Measurements from ENCODE around the gene DRC7.

The DRC7 gene

GRCh38 chr16:57653936-57654335 is 40.7 kb upstream of the DRC7 start:
- H3K27ac Mint-ChIP-seq: no peak overlapping the region
- H3K4me3 Mint-ChIP-seq: no peak overlapping the region
- H3K27me3 Mint-ChIP-seq (ENCODE audit: low read depth): no peaks in the 10 kb centered on the region
- no peaks in the 10 kb centered on the region for H3K9me3 Mint-ChIP-seq
- H3K4me1 Mint-ChIP-seq (ENCODE audit: low read depth): peaks cover 14% of the 10 kb centered on the region
- H3K36me3 Mint-ChIP-seq (ENCODE audit: low read depth): no peaks in the 10 kb centered on the region

- Mint-ChIP-seq H3K36me3 (ENCODE audit: low read depth) (no peaks in the 10 kb centered on the region), H3K27ac (no peak overlapping the region), H3K4me1 (ENCODE audit: low read depth) (peaks cover 9% of the 10 kb centered on the region), H3K4me3 (no peak overlapping the region), H3K27me3 (ENCODE audit: low read depth) (no peaks in the 10 kb centered on the region), H3K9me3 (no peaks in the 10 kb centered on the region)
Observed at GRCh38 chr16:57656342-57656955, 38.2 kb upstream of the DRC7 start.

GRCh38 chr16:57657228-57657627 is 37.4 kb upstream of the DRC7 start:
- H3K9me3 Mint-ChIP-seq: no peaks in the 10 kb centered on the region
- H3K27ac Mint-ChIP-seq: no peak overlapping the region
- H3K4me3 Mint-ChIP-seq: no peak overlapping the region
- no peaks in the 10 kb centered on the region for H3K36me3 Mint-ChIP-seq (ENCODE audit: low read depth)
- H3K4me1 Mint-ChIP-seq (ENCODE audit: low read depth): peaks cover 2% of the 10 kb centered on the region
- no peaks in the 10 kb centered on the region for H3K27me3 Mint-ChIP-seq (ENCODE audit: low read depth)

- peaks cover 2% of the 10 kb centered on the region for H3K4me1 Mint-ChIP-seq (ENCODE audit: low read depth)
- H3K4me3 Mint-ChIP-seq: no peak overlapping the region
- H3K36me3 Mint-ChIP-seq (ENCODE audit: low read depth): no peaks in the 10 kb centered on the region
- no peaks in the 10 kb centered on the region for H3K9me3 Mint-ChIP-seq
- no peak overlapping the region for H3K27ac Mint-ChIP-seq
- H3K27me3 Mint-ChIP-seq (ENCODE audit: low read depth): no peaks in the 10 kb centered on the region
Observed at GRCh38 chr16:57658130-57658877, 36.3 kb upstream of the DRC7 start.

- Mint-ChIP-seq H3K4me1 (ENCODE audit: low read depth) (peaks cover 2% of the 10 kb centered on the region), H3K27me3 (ENCODE audit: low read depth) (no peaks in the 10 kb centered on the region), H3K9me3 (no peaks in the 10 kb centered on the region), H3K27ac (no peak overlapping the region), H3K4me3 (no peak overlapping the region), H3K36me3 (ENCODE audit: low read depth) (no peaks in the 10 kb centered on the region)
Observed at GRCh38 chr16:57658878-57659674, 35.5 kb upstream of the DRC7 start.

- no peak overlapping the region for H3K27ac Mint-ChIP-seq
- H3K36me3 Mint-ChIP-seq (ENCODE audit: low read depth): no peaks in the 10 kb centered on the region
- H3K9me3 Mint-ChIP-seq: no peaks in the 10 kb centered on the region
- no peak overlapping the region for H3K4me3 Mint-ChIP-seq
- H3K27me3 Mint-ChIP-seq (ENCODE audit: low read depth): no peaks in the 10 kb centered on the region
- H3K4me1 Mint-ChIP-seq (ENCODE audit: low read depth): peaks cover 2% of the 10 kb centered on the region
Observed at GRCh38 chr16:57660715-57661463, 33.7 kb upstream of the DRC7 start.

GRCh38 chr16:57661510-57661909 is 33.1 kb upstream of the DRC7 start:
- Mint-ChIP-seq H3K27me3 (ENCODE audit: low read depth) (no peaks in the 10 kb centered on the region), H3K36me3 (ENCODE audit: low read depth) (no peaks in the 10 kb centered on the region), H3K4me3 (no peak overlapping the region), H3K4me1 (ENCODE audit: low read depth) (no peaks in the 10 kb centered on the region), H3K9me3 (no peaks in the 10 kb centered on the region), H3K27ac (no peak overlapping the region)

GRCh38 chr16:57661936-57662906 is 32.4 kb upstream of the DRC7 start:
- Mint-ChIP-seq H3K27me3 (ENCODE audit: low read depth) (no peaks in the 10 kb centered on the region), H3K9me3 (no peaks in the 10 kb centered on the region), H3K36me3 (ENCODE audit: low read depth) (no peaks in the 10 kb centered on the region), H3K27ac (no peak overlapping the region), H3K4me3 (no peak overlapping the region), H3K4me1 (ENCODE audit: low read depth) (no peaks in the 10 kb centered on the region)

- no peak overlapping the region for H3K4me3 Mint-ChIP-seq
- no peaks in the 10 kb centered on the region for H3K27me3 Mint-ChIP-seq (ENCODE audit: low read depth)
- no peak overlapping the region for H3K27ac Mint-ChIP-seq
- H3K9me3 Mint-ChIP-seq: no peaks in the 10 kb centered on the region
- H3K36me3 Mint-ChIP-seq (ENCODE audit: low read depth): no peaks in the 10 kb centered on the region
- no peaks in the 10 kb centered on the region for H3K4me1 Mint-ChIP-seq (ENCODE audit: low read depth)
Observed at GRCh38 chr16:57663436-57663835, 31.2 kb upstream of the DRC7 start.

- Mint-ChIP-seq H3K4me3 (no peak overlapping the region), H3K27ac (no peak overlapping the region), H3K27me3 (ENCODE audit: low read depth) (no peaks in the 10 kb centered on the region), H3K9me3 (no peaks in the 10 kb centered on the region), H3K36me3 (ENCODE audit: low read depth) (no peaks in the 10 kb centered on the region), H3K4me1 (ENCODE audit: low read depth) (no peaks in the 10 kb centered on the region)
Observed at GRCh38 chr16:57663917-57664661, 30.5 kb upstream of the DRC7 start.

GRCh38 chr16:57664662-57665025 is 30.0 kb upstream of the DRC7 start:
- H3K27me3 Mint-ChIP-seq (ENCODE audit: low read depth): peaks cover 2% of the 10 kb centered on the region
- H3K4me3 Mint-ChIP-seq: no peak overlapping the region
- H3K4me1 Mint-ChIP-seq (ENCODE audit: low read depth): no peaks in the 10 kb centered on the region
- no peak overlapping the region for H3K27ac Mint-ChIP-seq
- no peaks in the 10 kb centered on the region for H3K36me3 Mint-ChIP-seq (ENCODE audit: low read depth)
- H3K9me3 Mint-ChIP-seq: no peaks in the 10 kb centered on the region

GRCh38 chr16:57665541-57665940 is 29.1 kb upstream of the DRC7 start:
- no peaks in the 10 kb centered on the region for H3K36me3 Mint-ChIP-seq (ENCODE audit: low read depth)
- H3K4me1 Mint-ChIP-seq (ENCODE audit: low read depth): no peaks in the 10 kb centered on the region
- no peak overlapping the region for H3K27ac Mint-ChIP-seq
- no peaks in the 10 kb centered on the region for H3K9me3 Mint-ChIP-seq
- no peak overlapping the region for H3K4me3 Mint-ChIP-seq
- peaks cover 7% of the 10 kb centered on the region for H3K27me3 Mint-ChIP-seq (ENCODE audit: low read depth)

GRCh38 chr16:57666353-57667047 is 28.1 kb upstream of the DRC7 start:
- Mint-ChIP-seq H3K27me3 (ENCODE audit: low read depth) (peaks cover 13% of the 10 kb centered on the region), H3K4me1 (ENCODE audit: low read depth) (no peaks in the 10 kb centered on the region), H3K36me3 (ENCODE audit: low read depth) (no peaks in the 10 kb centered on the region), H3K9me3 (no peaks in the 10 kb centered on the region), H3K4me3 (no peak overlapping the region), H3K27ac (no peak overlapping the region)

Data from T-helper 1 cell treated with Interleukin-12 subunit alpha and Interleukin-12 subunit beta and Interleukin-4 antibody, amounts not matched to agents 30 μg/mL and 1 μg/mL, for 36 hours (primary cell).